K562 (cell line): ENCODE data around the gene JKAMP.

Experiments used
- CHD2 ChIP-seq: IDR thresholded peaks from 2 replicates; pipeline ENCODE4 v1.6.1; 2011; ENCODE audit warnings: low read depth, low read length
- CTCF ChIP-seq, 3 experiments: IDR thresholded peaks in 2 of 3; conservative IDR thresholded peaks in 1 of 3; 2 replicates each; pipeline ENCODE4 v1.5.1; 2011 to 2012; ENCODE audit warnings: low read length in 3 of 3, mild to moderate bottlenecking in 3 of 3, control low read depth in 2 of 3, improper control_type of control experiment in 1 of 3, inconsistent platforms in 1 of 3, low read depth in 1 of 3, mixed read lengths in 1 of 3, moderate library complexity in 1 of 3; ENCODE audit not compliant: insufficient read depth in 2 of 3
- DPF2 ChIP-seq: fragments of 450-650 bp; IDR thresholded peaks from 2 replicates; pipeline ENCODE4 v1.6.1; 2016
- EP300 ChIP-seq: IDR thresholded peaks from 2 replicates; pipeline ENCODE4 v1.6.1; 2012; ENCODE audit warnings: low read length, improper control_type of control experiment
- EZH2 ChIP-seq: IDR thresholded peaks from 2 replicates; pipeline ENCODE4 v1.6.1; 2012; ENCODE audit warnings: low read depth, mild to moderate bottlenecking, inconsistent platforms, low read length, borderline replicate concordance
- POLR2A ChIP-seq: fragments of 450-650 bp; conservative IDR thresholded peaks from 2 replicates; pipeline ENCODE4 v1.6.1; 2016
- RCOR1 ChIP-seq, 2 experiments: IDR thresholded peaks; 2 replicates each; pipeline ENCODE4 v1.6.1; 2012; ENCODE audit warnings: low read depth in 2 of 2, low read length in 2 of 2, borderline replicate concordance in 1 of 2, improper control_type of control experiment in 1 of 2
- SIX5 ChIP-seq, 2 experiments: IDR thresholded peaks; 2 replicates each; pipeline ENCODE4 v1.6.1; 2011; ENCODE audit warnings: low read length in 2 of 2, borderline replicate concordance in 1 of 2, low read depth in 1 of 2, mild to moderate bottlenecking in 1 of 2, moderate library complexity in 1 of 2; ENCODE audit not compliant: insufficient read depth in 1 of 2
- TBL1XR1 ChIP-seq, 2 experiments: IDR thresholded peaks; 2 replicates each; pipeline ENCODE4 v1.6.1; 2012; ENCODE audit warnings: improper control_type of control experiment in 2 of 2, low read length in 2 of 2, mild to moderate bottlenecking in 1 of 2
- ZBTB8A ChIP-seq: fragments of 450-650 bp; IDR thresholded peaks from 2 replicates; pipeline ENCODE4 v1.6.1; 2018; ENCODE audit warnings: mild to moderate bottlenecking, moderate library complexity; ENCODE audit not compliant: partially characterized antibody
- ZNF23 ChIP-seq: fragments of 250-450 bp; sonication (Bioruptor Pico); IDR thresholded peaks from 2 replicates; pipeline ENCODE4 v1.4.0; 2020; ENCODE audit warnings: mild to moderate bottlenecking
- ZNF408 ChIP-seq: fragments of 250-450 bp; sonication (Bioruptor Pico); IDR thresholded peaks from 2 replicates; pipeline ENCODE4 v1.4.0; 2020; ENCODE audit warnings: low read depth, mild to moderate bottlenecking, moderate library complexity
- ZNF830 ChIP-seq: fragments of 250-450 bp; sonication (Bioruptor Pico); IDR thresholded peaks from 2 replicates; pipeline ENCODE4 v1.5.0; 2021; ENCODE audit warnings: mild to moderate bottlenecking

GRCh38 chr14:59463787-59464485, 20.4 kb upstream of the JKAMP start:
- TF ChIP-seq ZNF23, result no peak
- TF ChIP-seq TBL1XR1 (IDR thresholded peaks at IDR 0.05; ENCODE audit: low read length in 2 of 2), result no peak
- TF ChIP-seq CHD2, result no peak
- no peak for TF ChIP-seq SIX5 (IDR thresholded peaks at IDR 0.05; ENCODE audit: borderline replicate concordance in 1 of 2, insufficient read depth in 1 of 2, low read depth in 1 of 2, low read length in 2 of 2)
- no peak for TF ChIP-seq EP300
- TF ChIP-seq POLR2A, result no peak
- TF ChIP-seq EZH2, result no peak
- no peak for TF ChIP-seq RCOR1 (IDR thresholded peaks at IDR 0.05; ENCODE audit: borderline replicate concordance in 1 of 2, low read depth in 2 of 2, low read length in 2 of 2)
- no peak for TF ChIP-seq ZNF830 (CRISPR knock-in tag)
- TF ChIP-seq CTCF (IDR thresholded peaks at IDR 0.05 in 2 of 3, conservative IDR thresholded peaks at IDR 0.05 in 1 of 3; ENCODE audit: insufficient read depth in 2 of 3, low read depth in 1 of 3, low read length in 3 of 3), result no peak
- no peak for TF ChIP-seq DPF2
- no peak for TF ChIP-seq ZBTB8A
- no peak for TF ChIP-seq ZNF408
